ENCODE measurements around the gene MAST4.
"Not testable (repeated sequence)": the region's sequence is repeated elsewhere in the genome, so short reads cannot be mapped to it uniquely, and the experiment has no call there.

MAST4 gene

DNA sequence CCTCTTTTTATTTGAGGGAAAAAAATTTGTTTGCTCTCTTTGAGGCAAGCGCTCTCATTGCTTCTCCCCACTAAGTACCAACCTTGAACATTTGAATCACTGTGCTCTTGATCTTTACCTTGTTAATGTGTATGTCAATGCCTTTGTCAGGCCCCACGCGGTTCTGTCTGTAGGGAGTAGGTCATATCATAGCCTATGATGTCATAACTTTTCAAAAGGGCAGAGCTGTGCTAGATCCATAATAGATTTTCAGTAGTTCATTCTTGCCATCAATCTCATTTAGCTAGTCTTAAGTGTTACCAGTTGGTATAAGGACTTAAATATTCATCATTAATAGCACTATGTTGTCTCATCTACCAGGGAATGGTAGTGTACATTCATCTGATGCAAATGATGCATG lies 56.6 kb downstream of the MAST4 start:
- DNase-seq, result no peak

DNA sequence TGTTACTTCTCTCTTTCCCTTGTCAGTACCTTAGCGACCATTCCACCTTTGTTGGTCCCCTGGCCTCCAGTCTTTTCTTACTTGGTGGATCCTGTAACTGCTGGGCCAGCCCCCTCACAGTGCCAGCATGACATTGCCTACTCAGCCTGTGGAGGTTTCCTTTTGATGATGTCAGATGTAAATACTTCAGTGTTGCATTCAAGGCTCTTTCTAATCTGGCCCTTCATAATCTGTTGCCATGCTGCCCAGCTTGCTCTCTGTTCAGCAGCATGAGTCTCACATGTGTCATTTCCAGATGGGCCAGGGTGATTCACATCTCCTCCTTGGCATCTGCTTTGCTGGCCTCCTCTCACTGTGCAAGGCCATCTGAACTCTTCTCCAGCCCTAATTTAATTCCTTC lies 57.1 kb downstream of the MAST4 start:
- DNase-seq, result no peak

DNA sequence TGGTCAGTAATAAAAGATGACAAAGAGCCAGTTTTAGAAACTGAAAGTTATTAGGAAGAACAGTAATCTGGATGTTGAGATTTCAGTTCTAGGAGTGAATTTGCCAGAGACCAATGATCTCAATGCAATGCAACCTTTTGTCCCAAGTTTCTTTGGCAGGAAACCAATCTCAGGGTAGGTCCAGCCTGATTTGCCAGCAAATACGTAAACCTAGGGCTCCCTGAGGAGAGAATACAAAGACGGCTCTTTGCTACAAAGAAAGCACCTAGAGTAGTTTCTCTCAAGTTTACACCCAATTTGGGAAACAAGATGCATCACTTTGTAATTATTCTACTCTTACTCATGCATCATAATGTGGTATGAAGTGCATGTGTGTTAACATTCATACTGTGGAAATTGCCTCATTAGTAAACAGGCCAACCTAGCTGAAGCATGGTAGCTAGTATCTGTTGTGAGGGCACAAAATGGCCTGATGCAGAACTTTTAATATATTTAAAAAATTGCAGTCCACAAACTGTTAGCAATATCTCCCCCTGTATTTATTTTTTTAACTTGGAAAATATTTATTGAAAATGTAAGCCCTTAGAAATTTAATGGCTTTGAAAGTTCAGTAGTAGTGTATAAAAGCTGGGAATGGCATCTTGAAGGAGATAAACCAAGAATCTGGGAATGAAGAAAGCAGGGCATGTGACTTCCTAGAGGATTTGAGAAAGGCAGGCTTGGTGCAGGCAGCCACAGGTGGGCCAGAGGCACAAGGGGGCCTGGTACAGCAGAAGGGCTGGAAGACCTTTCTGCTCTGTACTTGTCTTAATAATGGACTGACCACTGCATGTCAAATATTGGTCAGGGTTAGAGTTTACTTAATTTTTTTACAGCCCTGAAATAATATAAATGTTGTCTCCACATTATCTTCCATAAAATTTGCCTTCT lies 59.5 kb downstream of the MAST4 start:
- no peak for DNase-seq

DNA sequence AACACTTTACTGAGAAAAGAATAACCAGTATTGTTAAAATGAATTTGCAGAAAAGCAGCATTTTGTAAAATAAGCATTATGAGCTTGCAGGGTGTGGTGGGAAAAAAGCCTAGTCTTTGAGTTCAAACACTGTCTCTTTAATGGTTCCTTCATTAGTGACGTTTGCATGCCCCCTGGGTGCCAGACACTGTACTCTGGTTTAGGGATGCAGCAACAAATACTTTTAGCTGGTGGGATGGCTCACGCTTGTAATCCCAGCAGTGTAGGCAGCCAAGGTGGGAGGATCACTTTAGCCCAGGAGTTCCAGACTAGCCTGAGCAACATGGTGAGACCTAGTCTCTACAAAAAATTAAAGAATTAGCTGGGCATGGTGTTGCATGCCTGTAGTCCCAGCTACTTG lies 62.3 kb downstream of the MAST4 start:
- no peak for DNase-seq

DNA sequence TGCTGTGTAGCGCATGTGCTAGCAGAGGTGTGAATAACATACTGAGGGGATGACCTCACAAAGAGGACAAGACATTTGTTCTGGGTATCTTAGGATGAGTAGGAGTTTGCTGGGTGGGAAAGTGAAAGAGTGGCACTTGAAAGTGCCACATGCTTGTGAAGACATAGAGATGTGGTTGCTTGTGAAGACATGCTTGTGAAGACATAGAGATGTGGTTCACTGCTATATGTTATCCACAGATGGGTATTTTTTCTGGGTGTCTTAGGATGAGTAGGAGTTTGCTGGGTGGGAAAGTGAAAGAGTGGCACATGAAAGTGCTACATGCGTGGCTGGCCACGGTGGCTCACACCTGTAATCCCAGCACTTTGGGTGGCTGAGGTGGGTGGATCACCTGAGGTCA lies 63.6 kb downstream of the MAST4 start:
- DNase-seq, result no peak

DNA sequence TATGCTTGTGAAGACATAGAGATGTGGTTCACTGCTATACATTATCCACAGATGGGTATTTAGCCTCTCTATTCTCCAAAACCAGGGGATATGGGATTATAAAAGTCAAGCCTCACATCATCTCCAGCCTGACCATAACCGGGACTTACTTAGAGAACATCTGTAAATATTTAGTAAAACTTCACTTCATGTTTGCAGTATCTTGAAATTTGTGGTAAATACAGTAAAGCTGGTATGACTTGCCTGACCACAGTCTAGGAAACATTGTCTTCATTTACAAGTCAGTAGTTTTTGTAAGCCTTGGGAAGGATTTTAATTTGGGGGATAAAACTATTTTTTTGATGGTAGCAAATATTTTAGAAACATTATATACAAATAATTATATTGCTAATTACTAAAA lies 64.2 kb downstream of the MAST4 start:
- DNase-seq, result no peak

DNA sequence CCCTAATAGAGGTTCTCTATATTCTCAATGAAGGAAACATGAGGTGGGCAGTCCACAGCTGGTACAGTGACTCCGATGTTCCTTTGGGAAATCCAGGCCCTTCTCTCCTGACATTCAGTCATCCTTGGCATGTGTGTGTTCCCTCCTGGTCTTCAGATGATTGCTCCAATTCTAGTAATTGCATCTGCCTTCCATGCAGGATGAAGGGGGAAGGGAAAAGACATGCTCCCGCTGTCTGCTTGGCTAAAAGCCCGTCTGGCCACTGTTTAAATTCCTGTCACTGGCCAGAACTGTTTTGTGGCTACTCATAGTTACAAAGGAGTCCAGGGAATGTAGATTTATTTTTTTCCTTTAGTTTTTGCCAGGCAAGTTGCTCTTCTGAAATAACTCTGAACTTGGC lies 65.0 kb downstream of the MAST4 start:
- no peak for DNase-seq

DNA sequence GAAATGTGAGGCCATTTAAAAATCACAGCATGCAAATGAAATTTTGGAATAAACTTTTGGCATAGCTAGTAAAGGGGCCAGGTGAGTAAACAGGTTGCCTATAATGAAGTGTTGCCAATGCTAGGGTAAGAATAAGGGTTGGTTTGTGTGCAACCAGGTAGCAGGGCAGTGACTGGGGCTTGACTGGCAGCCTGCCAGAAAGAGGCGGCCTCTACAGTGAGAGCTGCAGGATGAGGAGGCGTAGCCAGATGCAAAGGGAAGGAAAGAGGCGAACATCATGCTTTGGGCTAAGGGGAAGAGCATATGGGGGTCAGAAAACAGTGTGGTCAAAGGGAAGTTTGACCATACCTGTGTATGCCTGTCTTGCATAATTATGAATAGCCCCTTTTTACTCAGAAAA lies 70.6 kb downstream of the MAST4 start:
- DNase-seq, result no peak

DNA sequence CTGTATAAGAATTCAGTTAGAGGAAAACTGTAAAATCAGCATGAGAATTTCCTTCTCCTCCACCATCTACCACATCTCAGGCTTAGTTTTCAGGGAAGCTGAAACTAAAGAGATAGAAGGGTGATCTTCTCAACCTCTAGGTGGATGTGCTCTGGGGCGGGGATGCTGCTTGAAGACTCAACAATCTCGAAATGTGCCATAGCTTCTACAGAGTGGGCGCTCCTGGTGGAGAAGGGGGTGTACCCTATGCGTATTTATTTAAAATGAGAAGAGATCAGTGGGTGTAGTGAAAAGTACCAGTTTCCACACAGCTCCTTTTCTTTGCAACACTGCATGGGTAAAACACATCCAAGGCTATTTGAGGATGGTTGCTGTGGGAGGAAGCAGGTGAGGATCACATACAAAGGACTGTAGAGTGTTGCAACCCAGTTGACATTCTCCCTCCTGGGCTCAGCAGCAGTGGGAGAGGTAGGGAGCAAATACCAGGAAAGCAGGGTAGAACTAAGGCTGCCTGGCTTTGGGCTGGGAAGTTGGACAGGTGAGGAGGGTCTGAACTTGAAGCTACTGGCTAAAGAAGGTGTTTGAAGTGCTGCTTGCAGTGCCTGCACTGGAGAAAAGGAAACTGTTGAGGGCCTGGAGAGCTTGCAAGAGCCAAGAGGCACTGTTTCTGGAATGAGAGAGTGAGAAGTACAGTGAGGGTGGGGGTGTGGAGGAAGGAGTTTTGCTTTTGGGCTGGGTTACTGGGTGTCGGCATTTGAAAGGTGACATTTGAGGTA lies 73.1 kb downstream of the MAST4 start:
- no peak for DNase-seq

DNA sequence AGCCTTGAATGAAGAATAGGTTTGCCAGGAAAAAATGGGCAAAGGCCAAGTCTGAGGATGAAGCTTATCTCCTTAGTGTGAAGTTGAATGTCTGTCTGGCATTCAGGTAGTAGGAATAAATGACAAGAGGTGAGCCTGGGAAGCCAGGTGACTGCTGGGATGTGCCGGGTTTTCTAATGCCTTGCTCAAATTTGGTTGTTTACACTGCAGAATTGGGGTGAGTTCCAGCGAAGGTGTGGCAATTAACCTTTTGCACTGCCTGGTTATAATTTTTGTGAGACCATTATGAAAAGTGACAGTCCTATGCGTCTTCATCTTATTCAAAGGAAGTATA lies 73.6 kb downstream of the MAST4 start:
- no peak for DNase-seq

DNA sequence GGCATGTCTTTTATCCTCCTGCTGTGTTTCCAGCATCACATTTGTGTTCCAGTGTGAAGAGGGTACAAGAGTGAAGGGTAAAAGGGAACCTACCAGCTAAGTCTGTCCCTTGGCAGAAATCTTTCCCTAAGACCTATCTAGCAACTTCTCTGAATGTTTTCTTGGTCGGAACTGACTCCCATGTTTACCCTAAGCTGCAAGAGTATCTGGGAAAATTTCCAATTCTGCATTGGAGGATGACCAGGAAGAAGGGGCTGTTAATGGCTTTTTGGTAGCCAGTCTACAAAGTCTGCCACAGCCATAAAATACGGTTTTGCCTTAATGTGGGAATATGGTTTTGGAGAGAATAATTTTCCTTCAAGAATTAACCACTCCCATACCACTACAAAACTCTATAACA lies 75.1 kb downstream of the MAST4 start:
- DNase-seq, result no peak

DNA sequence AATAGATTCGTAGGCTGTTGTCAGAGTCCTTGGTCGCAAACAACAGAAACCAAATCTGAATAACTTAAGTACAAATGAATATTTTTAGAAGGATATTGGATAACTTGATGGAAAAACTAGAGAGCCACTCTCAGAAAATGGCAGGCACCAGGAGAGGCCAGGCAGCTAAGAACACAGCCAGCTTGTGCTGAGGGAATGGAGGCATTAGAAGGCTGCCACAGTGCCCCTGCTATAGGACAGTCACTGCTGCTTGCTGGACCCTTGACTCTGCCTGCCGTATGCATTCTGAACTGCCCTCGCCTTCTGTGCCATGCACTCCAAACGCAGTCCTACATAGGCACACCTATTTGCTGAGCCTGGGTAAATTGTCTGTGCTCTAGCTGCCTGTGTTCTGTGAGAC lies 78.6 kb downstream of the MAST4 start:
- no peak for DNase-seq

DNA sequence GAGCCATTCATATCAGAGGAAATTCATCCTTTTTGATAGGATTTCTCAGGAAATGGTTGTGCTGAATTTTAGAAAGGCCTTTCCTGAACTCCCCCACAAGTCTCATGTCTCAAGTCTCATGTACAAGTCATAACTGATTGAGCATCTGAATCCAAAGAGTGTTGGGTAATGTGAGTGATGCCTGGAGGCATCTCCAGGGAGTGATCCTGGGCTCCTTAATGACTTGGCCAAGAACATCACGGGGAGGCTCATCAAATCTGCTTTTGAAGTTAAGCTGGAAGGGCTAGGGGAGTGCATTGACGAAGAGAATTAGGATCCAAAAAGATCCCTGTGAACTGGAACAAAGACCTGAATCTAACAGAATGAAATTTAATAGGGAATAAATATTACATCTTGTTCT lies 79.2 kb downstream of the MAST4 start:
- DNase-seq, result no peak

DNA sequence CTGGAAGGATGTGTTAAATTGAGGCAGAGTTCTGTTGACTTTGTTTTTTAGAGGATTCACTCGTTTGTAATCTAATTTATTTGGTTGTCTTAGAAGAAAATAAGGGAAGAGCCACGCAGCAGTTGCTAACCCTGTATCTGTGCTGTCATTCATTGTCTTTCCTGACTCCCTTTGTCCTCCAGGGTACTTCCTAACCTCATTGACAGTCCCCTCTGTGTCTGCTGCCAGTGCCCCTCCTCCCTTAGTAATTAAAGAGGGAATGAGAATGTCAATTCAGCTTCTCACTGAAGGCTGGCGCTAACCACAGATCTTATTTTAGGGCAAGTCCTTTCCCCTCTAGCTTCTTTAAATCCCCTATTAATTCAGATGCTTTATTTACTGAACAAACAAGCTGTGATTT lies 84.0 kb downstream of the MAST4 start:
- no peak for DNase-seq

DNA sequence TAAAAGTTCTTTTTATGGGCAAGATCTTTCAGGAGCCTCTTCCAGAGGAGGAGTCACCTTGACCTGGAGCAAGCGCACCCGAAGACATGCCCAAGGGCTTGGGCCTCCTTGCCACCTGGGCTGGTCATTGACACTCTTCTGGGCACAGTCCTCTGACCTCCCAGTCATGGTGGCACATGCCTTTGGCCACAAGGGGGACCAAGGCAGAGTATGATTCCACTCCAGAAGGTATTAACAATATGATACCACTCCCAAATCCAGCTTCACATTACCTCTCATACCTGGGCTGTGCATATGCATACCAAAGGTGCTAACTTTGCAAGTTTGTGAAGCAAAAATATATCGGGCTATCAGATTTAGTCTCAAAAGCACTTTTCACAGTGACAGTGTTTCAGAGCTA lies 84.6 kb downstream of the MAST4 start:
- DNase-seq, result no peak

DNA sequence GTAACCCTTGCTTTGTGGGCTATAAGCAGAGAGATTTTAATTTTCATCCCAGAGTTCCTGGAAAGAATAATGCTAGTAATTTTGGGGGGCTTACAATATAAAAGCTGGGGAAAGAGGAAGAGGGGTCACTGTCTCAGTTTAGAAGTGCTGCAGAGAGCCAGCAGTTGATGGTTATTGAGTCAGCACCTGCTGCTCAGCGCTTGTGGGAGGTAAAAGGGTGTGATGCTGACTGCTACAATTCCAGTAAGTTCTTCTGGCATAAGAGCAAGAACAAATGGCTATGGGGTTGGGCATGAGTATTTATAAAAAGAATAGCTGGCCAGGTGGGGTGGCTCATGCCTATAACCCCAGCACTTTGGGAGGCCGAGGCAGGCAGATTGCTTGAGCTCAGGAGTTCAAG lies 88.5 kb downstream of the MAST4 start:
- DNase-seq, result no peak

DNA sequence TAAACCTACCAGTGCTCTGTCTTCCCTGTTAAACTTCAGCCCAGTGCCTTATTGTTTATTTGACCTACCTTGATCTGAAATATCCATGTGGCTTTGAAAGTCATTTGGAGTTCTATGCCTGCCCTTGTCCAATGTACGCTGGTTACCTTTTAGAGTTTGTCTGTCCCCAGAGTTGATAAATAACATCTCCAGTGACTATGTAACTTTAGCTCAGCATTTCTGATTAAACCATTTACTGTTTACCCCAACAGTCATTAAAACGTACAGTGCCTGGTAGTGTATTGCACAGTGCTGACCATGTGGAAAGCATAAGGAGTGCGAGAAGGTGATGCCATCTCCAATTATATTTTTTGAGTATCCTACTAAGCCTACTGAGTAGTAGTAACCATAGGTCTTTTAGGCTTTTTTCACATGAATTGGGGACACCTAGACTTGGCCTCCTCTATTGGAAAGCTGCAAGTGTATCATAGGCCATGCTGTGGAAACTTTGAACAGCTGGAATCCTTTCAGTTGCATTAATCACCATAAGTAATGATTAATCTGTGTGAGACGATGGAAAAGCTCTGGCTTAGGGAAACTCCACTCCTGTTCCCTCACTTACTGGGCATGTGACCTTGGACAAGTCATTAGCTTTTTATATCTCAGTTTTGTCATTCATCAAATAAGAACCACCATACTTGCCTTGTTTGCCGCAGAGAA lies 93.5 kb downstream of the MAST4 start:
- DNase-seq, result no peak

DNA sequence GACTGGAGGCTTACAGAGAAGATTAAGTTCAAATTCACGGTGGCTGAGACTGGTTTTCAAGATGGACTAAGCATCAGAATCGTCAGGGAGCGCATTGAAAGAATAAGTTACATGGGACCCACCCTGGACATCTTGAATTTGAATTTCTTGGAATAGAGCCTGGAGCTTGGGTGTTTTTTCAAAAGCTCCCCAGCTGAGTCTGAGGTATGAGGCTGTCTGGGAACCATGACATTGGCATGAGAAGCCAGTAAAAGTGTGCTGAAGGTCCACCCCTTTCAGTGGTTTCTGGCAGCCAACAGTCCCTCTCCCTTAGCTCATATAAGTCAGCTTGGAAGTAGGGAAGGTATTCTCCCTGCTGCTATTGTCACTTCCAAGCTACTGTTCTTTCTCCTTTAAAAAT lies 97.8 kb downstream of the MAST4 start:
- DNase-seq, result no peak

DNA sequence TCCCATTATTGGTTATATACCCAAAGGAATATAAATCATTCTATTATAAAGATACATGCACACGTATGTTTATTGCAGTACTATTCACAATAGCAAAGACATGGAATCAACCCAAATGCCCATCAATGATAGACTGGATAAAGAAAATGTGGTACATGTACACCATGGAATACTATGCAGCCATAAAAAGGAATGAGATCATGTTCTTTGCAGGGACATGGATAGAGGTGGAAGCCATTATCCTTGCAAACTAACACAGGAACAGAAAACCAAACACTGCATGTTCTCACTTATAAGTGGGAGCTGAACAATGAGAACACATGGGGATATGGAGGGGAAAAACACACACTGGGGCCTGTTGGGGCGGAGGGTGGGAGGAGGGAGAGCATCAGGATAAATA lies 99.6 kb downstream of the MAST4 start:
- DNase-seq, result not testable (repeated sequence)

DNA sequence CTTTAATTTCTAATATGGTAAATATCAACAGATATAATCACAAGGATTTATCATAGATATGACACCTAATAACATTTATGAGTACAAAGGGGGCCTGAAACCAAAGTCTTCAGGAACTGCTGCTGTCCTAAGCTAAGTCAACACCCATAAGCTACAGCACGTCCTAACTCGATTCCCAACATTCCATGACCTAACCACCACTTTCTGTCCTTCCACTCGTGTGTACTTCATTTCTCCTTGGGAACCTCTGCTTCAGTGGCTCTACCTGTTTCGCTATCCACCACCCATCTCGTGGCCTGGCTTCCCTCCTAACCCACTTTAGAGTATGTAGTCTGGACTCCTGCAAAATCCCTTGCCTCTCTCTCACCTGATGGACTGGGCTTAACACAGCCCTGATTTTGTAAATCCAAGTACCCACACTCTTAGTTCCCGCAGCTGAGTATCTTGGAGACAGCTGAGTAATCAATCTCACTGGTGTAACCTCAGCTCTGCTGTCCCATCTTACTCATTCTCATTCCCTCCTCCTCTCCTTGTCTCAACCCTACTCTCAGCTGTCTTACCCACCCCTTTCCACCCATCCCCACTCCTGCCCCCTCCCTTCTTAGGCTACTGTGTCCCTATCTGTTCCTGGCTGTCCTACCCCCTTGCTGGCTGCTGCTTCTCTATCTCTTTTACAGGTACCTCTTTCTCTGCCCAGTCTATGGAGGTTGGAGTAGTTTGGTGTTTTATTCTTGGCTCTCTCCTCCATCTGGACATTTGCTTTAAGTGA lies 101.8 kb downstream of the MAST4 start:
- DNase-seq, result no peak

DNA sequence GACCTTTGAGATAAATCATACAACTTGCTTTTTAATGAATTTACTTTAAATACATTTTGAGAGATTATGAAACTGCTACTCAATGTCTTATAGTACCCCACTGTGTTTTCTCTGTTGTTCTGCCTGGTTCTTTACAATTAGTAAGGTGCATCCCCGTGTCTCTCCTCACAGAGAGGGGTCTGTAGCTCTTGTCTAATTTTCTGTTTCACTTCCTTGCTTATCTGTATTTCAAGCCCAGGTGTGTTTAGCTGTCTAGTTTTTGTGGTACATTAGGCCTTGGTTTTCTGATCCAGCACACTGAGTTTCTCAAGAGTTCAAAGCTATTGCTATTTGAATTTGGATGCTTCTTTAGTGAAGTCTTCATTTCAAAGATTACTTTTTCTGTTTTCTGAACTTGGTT lies 105.1 kb downstream of the MAST4 start:
- no peak for DNase-seq

DNA sequence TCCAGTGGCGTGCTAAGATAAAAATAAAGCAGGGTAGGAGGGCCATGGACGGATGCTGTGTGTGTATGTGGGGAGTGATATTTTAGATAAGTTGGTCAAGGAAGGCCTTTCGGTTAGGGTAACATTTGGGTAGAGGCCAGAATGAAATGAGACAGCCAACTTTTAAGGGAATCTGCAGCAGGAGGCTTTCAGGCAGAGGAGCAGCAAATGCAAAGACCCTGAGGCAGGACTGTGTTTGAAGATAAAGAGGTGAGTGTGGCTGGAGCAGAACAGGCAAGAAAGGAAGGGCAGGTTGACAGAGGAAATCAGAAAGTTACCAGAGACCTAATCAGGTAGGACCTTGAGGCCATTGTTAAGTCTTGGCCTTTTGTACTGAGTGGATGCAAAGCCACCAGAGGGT lies 106.2 kb downstream of the MAST4 start:
- DNase-seq, result no peak

DNA sequence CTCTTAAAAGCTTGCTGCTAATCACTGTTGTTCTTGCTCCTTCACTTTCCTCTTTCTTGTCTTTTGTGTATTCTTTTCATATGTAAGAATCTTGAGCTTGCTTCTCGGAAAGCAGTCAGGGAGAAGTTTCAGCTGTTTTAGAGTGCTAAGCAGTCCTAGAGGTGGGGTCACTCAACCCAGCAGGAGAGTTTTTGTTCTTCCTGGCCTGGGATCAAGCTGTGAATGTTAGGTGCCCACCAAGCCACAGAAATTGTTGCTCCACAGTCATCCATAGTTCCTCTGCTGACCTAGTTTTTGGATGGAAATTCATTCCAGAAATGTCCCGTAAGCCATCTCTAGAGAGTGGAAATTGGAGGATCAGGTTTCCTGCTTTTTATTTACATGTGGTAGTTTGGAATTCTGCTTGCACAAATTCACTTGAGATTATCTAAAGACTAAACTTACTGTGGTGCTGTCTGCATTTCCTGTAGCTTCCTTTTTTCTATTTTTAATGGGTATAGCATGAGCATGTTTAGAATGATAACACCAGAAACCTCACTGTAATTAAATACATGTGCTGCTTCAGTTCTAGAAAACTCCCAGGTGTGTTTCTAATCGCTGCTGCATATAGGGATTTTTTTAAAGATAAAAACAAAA lies 108.7 kb downstream of the MAST4 start:
- DNase-seq, result no peak
